HG03108 (cell line): ENCODE measurements around the gene FAM187B.
"Not testable (repeated sequence)": the region's sequence is repeated elsewhere in the genome, so short reads cannot be mapped to it uniquely, and the experiment has no call there.

Experiments used
- ATAC-seq: cut with Tn5 transposase; IDR thresholded peaks from one replicate; pipeline ENCODE4 v1.9.1; 2021; ENCODE audit warnings: moderate library complexity; ENCODE audit not compliant: unreplicated experiment

FAM187B gene

GRCh38 chr19:35213663-35214632 lies 14.6 kb downstream of the FAM187B start:
- ATAC-seq = peak; percentile 68

- no peak for ATAC-seq
These were observed 16.3 kb downstream of the FAM187B start for GRCh38 chr19:35212241-35212640.

DNA sequence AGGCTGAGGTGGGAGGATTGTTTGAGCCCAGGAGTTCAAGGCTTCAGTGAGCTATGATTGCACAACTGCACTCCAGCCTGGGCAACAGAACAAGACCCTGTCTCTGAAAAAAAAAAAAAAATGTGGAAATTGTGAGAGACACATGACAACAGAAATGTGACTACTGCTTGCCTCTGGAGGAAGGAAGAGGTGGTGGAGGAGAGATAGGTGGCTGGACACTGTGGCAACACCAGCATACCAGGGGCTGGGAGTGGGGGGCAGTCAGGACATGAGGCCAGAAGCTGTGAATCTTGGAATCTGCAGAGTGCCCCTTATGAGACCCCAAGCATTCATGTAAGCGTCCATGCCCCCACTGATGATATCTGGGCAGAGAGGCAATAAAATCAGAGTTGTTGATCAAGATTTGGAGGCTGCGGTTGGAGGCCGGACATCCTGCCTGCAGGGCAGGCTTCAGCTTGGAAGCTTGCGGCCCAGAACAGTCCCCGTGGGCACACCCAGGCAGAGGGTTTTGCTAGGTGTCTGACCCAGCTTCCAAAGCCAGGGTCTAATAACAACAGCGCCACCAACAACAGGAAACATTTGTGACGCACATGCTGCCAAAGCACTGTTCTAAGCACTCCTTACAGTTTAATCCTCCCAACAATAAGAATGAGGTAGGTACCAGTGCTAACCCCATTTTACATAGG lies 16.9 kb downstream of the FAM187B start:
- no peak for ATAC-seq

DNA sequence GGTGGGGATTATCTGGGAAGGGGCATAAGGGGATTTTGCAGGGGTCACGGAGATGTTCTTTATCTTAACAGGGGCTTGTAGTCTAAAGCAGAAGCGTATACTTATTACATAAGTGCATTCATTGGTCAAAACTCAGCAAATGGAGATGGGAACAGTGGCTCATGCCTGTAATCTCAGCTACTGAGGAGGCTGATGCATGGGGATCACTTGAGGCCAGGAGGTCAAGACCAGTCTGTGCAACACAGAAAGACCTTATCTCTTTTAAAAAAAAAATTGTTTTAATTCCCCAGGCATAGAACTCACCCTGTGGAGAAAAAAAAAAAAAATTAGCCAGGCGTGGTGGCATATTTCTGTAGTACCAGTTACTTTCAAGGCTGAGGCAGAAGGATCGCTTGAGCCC lies 18.9 kb downstream of the FAM187B start:
- no peak for ATAC-seq

- ATAC-seq = no peak
These were observed 20.4 kb downstream of the FAM187B start for GRCh38 chr19:35208121-35208520.

DNA sequence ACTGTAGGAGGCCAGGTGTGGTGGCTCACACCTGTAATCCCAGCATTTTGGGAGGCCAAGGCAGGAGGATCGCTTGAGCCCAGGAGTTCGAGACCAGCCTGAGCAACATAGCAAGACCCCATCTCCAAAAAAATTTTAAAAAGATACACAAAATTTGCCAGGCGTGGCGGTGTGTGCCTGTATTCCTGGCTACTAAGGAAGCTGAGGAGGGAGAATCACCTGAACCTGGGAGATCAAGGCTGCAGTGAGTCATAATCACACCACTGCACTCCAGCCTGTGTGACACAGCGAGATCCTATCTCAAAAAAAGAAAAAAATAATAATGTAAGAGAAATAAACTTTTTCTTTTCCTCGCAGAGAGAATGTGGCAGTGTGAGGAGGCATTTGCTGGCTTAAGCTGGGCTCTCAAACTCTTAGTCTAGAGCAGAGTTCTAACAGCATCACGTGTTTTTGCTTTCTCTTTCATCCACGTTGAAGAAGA lies 21.1 kb downstream of the FAM187B start:
- no peak for ATAC-seq

DNA sequence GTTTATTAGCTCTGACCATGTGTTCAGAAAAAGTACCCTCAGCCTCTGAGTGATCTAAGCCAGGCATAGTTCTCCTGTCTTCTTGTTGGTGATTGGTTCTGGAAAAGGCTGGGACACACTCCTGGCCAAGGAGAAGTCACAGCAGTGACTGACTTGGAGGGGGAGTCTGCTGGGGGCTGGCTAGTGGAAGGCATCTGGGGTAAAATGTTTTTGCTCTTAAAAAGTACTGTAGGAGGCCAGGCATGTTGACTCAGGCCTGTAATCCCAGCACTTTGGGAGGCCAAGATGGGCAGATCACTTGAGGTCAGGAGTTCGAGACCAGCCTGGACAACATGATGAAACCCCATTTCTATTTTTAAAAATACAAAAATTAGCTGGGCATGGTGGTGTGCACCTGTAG lies 21.7 kb downstream of the FAM187B start:
- no peak for ATAC-seq

DNA sequence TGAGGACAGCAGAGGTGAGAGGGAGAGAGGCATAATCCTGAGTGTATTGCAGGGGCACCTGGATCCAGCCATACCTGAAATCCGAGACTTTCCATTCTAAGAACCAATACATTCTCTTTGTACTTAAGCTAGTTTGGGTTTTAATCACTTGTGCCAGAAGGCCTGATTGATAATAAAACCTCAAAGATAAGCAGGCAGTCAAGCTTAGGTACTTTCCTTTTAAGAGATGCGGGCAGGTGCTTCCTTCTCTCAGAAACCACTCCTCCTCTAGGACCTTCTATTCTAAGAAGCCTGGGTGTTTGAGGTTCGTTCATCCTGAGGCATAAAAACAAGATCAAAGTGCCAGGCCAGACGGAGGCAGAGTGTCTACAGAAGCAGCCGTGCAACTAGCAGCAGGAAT lies 22.2 kb downstream of the FAM187B start:
- no peak for ATAC-seq

DNA sequence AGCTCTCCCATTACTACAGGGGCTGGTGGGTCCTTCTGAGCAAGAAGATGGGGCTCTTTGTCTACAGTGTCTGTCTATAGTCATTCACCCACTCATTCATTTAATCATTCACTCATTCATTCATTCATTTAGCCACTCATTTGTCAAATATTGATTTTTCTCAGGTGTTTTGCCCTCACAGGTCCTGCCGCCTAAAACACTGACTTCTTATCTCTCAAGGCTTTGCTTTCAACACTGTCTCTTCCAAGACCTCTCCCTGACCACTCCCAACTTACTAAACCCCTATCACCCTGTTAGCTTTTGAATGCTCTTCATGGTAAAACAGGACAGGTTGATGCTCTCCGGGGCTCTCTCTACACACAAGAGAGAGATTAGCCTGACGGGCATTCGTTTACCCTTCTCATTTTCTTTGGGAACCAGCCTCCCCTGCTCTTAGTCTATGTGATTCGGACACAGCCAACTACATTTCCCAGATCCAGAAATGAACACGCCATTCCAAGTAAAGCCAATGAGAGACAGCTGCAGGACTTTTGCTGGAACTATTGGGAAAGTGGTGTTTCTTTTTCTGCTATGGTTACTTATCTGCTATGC lies 22.7 kb downstream of the FAM187B start:
- no peak for ATAC-seq

GRCh38 chr19:35204799-35205732 lies 23.5 kb downstream of the FAM187B start:
- ATAC-seq = peak; percentile 63

GRCh38 chr19:35202722-35203688 lies 25.5 kb downstream of the FAM187B start:
- ATAC-seq = no peak

DNA sequence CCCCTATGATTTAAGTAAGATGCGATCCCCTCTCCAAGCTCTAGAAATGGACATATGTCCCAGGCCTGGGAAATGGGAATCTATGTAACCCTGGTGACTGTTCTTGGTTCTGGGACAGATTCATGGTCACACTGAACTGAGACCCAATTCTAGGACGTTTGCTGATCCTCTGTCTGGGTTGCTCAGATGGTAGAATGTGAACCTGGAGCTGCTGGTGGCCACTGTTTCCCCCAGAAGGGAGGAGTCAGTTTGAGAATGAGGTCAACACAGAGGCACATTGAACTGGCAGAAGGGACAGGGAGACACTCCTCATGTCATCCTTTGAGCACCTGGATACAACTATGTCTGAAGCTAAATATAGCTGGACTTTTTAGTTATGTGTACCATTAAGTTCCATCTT lies 29.1 kb downstream of the FAM187B start:
- ATAC-seq = no peak

GRCh38 chr19:35196861-35197260 lies 31.7 kb downstream of the FAM187B start:
- ATAC-seq = not testable (repeated sequence)

DNA sequence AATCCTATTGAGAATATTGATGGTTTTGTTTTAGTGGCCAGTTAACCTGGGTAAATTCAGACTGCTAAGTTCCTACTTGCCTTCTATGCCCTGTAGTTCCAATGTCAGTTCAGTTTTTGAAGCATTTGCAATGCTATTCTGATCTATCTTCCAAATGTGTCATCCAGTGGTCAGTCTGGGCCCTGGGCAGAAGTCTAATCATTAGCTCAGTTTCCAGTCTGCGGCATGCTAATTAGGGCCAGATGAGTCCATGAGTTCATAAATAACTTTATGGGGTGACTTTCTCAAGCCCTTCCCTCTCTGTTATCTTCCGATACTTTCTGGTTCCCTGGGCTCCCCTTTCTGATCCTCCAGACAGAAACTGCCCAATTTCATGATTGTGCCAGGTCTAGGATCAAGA lies 32.7 kb downstream of the FAM187B start:
- no peak for ATAC-seq

- ATAC-seq = no peak
These were observed 34.2 kb downstream of the FAM187B start for GRCh38 chr19:35194012-35194984.

- no peak for ATAC-seq
These were observed 43.7 kb downstream of the FAM187B start for GRCh38 chr19:35184884-35185283.

DNA sequence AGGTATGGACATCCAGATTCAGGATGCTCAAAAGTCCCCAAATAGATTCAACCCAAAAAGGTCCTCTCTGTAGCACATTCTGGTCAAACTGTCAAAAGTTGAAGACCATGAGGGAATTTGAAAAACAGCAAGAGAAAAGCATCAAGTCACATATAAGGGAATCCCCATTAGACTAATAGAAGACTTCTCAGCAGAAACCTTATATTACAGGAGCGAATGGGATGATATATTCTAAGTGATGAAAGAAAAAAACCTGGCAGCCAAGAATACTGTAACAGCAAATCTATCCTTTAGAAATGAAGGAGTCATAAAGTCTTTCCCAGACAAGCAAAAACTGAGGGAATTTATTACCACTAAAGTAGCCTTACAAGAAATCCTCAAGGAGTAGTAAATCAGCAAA lies 44.3 kb downstream of the FAM187B start:
- ATAC-seq = no peak

DNA sequence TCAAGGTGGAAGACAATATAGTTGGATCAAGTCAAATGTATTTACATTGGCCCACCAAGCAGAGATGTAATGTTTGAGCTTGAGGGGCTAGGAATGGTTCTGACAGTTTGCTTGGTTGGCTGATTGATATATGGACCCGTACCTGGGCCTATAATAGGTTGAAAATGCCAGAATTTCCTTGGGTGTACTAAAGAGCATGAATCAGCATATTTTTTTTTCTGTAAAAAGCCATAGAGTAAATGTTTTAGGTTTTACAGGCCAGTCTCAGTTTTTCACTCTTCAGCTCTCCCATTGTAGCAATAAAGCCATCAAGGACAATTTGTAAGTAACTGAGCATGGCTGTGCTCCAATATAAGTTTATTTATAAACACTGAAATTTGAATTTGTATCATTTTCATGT lies 47.2 kb downstream of the FAM187B start:
- no peak for ATAC-seq
